ENCODE measurements around the gene SLC9A9. TPM values are rescaled to one million over a fixed set of nuclear protein-coding genes. Genes with fewer than 3 reads are reported as not detected.
"Not testable (repeated sequence)": the region's sequence is repeated elsewhere in the genome, so short reads cannot be mapped to it uniquely, and the experiment has no call there.

SLC9A9 gene
- total RNA-seq, 1 donor from 2014 or later, result 1.2 TPM

GRCh38 chr3:143431298-143431697 lies 417.0 kb downstream of the SLC9A9 start:
- not testable (repeated sequence) for DNase-seq (ENCODE audit: extremely low read depth, low read depth, low spot score)

DNA sequence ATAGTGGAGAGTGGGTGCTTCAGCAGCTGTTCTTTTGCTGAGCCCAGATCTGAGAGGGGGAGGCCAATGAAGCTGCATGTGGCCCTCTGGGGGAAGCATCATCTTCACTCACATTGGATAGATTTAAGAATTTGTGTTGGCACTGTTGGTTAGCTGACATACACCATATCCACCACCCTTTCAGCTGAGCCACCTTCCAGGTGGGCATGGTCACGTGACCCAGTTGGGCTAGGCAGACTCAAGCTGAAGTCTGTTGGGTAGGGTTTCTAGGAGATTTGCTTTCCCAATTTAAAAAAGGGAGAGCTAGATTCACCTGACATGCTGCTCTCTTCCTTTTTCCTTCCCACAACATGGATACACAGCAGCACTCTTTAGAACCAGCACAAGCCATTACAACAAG lies 417.7 kb downstream of the SLC9A9 start:
- DNase-seq (ENCODE audit: extremely low read depth, low read depth, low spot score), result no peak

- no peak for DNase-seq (ENCODE audit: extremely low read depth, low read depth, low spot score)
Observed at GRCh38 chr3:143429628-143430514, 418.4 kb downstream of the SLC9A9 start.

DNA sequence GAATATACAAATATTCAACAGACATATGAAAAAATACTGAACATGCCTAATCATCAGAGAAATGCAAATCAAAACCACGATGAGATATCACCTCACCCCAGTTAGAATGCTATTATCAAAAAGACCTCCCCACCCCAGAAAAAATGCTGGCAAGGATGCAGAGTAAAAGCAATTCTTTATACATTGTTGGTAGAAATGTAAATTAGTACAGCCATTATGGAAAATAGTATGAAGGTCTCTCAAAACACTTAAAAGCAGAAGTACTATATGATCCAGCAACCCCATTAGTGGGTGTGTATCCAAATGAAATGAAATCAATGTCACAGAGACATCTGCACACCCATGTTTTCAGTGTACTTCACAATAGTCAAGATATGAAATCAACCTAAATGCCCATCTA lies 420.0 kb downstream of the SLC9A9 start:
- DNase-seq (ENCODE audit: extremely low read depth, low read depth, low spot score), result no peak

GRCh38 chr3:143427631-143428030 lies 420.6 kb downstream of the SLC9A9 start:
- no peak for DNase-seq (ENCODE audit: extremely low read depth, low read depth, low spot score)

GRCh38 chr3:143424874-143425273 lies 423.4 kb downstream of the SLC9A9 start:
- no peak for DNase-seq (ENCODE audit: extremely low read depth, low read depth, low spot score)

DNA sequence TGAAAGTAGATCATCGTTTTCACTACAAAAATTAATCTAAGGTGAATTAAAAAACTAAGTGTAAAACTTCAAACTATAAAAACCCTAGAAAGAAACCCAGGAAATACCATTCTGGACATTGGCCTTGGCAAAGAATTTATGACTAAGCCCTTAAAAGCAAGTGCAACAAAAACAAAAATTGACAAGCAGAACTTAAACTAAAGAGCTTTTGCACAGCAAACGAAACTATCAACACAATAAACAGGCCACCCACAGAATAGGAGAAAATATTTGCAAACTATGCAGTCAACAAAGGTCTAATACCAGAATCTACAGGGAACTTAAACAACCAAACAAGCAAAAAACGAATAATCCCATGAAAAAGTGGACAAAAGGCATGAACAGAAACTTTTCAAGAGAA lies 426.7 kb downstream of the SLC9A9 start:
- no peak for DNase-seq (ENCODE audit: extremely low read depth, low read depth, low spot score)

GRCh38 chr3:143419611-143420010 lies 428.7 kb downstream of the SLC9A9 start:
- DNase-seq (ENCODE audit: extremely low read depth, low read depth, low spot score), result no peak

DNA sequence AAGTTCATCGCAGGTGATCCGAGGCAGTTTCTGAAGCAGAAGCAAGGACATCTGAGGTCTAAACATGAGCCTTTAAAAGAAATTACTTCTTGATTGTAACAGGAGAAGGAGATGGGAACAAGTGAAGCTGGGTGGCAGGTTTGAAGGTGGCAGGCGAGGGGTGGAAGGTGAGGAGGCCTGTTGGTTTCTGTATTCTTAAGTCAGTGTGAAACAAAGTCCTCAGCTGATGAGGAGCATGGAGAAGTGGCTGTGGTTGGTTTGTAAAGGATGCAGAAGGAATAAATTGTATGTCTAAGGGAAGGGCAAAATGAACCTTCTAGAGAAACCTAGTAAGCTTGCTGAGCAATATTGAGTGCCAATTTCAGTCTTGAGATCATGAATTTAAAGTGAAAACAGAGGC lies 429.9 kb downstream of the SLC9A9 start:
- no peak for DNase-seq (ENCODE audit: extremely low read depth, low read depth, low spot score)

DNA sequence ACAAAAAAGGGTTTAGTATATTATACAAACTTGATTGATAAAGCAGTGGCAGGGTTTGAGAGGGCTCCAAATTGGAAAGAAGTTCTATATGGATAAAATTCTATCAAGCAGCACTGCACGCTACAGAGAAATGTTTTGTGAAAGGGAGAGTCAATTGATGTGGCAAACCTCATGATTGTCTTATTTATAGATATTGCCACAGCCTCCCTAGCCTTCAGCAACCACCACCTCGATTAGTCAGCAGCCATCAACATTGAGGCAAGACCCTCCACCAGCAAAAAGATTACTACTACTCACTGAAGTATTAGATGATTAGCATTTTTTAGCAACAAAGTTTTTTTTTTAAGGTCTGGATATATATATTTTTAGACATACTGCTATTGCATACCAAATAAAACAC lies 432.0 kb downstream of the SLC9A9 start:
- no peak for DNase-seq (ENCODE audit: extremely low read depth, low read depth, low spot score)

DNA sequence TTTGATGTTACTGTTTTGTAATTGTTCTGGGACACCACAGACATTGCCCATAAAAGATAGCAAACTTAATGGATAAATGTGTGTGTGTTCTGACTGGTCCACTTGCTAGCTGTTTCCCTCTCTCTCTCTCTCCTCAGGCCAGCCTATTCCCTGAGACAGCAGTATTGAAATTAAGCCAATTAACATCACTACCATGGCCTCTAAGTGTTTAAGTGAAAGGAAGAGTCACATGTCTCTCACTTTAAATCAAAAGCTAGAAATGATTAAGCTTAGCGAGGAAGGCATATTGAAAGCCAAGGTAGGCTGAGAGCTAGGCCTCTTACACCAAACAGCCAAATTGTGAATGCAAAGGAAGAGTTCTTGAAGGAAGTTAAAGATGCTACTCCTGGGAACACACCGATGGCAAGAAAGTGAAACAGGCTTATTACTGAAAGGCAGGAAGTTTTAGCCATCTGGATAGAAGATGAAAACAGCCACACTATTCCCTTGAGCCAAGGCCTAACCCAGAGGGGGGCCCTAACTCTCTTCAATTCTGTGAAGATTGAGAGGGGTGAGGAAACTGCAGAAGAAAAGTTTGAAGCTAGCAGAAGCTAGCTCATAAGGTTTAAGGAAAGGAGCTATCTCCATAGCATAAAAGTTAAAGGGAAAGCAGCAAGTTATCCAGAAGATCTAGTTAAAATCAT lies 433.6 kb downstream of the SLC9A9 start:
- DNase-seq (ENCODE audit: extremely low read depth, low read depth, low spot score), result no peak

GRCh38 chr3:143413372-143413771 lies 434.9 kb downstream of the SLC9A9 start:
- DNase-seq (ENCODE audit: extremely low read depth, low read depth, low spot score), result no peak

DNA sequence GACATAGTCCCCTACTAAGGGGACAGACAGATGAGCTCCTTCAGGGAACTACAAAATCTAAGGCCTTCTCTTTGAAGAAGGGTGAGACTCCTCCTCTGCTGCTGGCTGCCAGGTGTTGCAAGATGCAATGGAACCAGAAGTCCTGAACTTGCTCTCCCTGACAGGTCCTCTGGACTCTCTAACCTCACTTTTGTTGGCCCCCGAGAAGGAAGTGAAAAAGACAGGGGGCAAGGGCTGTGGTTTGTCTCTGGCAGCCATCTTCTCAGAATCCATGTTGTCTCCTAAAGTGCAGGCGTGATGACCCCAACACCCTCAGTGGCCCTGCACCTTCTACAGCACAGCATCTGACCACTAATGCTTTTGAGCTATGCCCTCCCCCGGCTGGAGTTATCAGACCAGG lies 436.2 kb downstream of the SLC9A9 start:
- DNase-seq (ENCODE audit: extremely low read depth, low read depth, low spot score), result no peak

DNA sequence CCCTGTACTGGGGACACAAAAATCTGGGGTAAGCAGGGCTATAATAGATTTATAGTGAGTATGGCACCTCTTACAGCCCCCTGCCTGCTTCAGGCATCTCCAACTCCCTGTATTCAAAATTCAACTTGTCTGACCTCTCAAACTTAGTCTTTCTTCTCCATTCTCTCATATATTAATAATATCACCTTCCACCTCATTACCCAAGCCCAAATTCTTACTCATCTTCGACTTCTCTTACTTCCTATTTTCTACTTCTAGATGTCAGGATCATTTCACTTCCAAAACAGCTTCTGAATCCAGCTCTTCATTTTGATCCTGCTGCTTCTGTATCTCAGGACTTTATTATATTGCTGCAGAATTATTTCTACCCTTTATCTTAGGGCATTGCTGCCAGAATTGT lies 438.0 kb downstream of the SLC9A9 start:
- no peak for DNase-seq (ENCODE audit: extremely low read depth, low read depth, low spot score)

DNA sequence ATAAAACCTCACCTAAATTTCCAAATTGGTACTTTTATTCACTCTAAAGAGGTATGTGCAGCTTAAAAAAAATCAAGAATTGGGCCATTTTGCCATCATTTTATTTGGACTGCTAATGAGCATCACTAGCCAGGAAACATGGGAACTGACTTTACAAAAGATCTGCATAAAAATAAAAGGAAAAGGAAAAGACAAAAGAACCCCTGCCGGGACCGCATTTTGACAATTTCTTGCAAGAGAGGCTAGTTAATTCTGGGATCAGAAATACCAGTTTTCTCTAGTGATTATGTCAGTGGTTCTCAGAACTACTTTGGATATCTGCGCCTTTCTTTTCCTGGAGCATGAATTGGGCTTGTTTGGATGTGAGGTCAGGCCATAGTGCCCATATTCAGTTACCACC lies 439.5 kb downstream of the SLC9A9 start:
- no peak for DNase-seq (ENCODE audit: extremely low read depth, low read depth, low spot score)

DNA sequence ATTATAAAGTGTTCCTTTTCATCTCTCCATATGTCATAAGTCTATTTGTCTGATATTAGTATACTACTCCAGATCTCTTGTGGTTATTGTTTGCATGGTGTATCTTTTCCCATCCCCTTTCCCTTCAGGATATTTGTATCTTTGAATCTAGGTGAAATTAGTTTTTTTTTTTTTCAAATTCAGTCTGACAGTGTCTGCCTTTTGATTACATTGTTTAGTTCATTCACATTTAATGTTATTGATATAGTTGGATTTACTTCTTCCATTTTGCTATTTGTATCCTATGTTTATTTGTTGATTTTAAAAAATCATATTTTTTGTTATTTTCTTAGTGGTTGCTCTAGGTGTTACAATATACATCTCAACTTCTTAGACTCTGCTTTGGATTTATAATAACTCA lies 445.7 kb downstream of the SLC9A9 start:
- DNase-seq (ENCODE audit: extremely low read depth, low read depth, low spot score), result no peak

- no peak for DNase-seq (ENCODE audit: extremely low read depth, low read depth, low spot score)
Observed at GRCh38 chr3:143396790-143397189, 451.5 kb downstream of the SLC9A9 start.

DNA sequence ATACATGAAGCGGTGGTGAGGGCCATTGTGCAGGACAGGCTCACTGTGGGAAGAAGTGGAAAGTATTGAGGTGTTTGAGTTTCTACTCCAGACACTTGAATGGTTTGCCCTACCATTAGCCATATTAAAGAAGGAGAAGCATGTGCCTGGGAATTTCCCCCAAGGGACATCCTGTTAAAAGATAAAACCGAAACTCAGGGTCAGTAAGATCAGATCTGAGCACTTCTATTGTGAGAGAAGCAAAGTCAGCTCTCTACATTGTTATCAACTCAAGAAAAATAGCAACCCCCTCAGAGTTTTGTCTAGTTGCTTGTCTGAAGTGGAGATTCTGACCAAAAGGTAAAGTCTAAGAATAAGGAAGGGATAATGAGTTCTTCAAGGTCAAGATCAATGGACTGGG lies 458.9 kb downstream of the SLC9A9 start:
- no peak for DNase-seq (ENCODE audit: extremely low read depth, low read depth, low spot score)

DNA sequence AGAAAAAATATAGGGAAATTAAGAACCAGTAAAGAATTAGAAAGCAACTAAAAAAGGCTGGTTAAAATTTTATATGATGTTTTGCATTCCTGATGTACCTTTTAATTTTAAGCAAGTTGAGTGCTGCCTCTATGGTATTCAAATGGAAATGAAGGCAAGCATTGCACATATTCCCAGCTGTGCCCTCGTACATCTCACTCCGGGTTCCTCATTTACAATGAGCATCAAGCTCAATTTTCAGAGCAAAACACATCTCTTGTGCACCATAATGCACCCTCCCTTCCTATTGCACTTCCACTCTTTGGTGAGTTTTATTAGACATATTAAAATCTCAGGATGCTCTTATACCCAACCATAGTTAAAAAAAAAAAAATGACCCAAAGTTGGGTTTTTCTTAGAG lies 460.8 kb downstream of the SLC9A9 start:
- no peak for DNase-seq (ENCODE audit: extremely low read depth, low read depth, low spot score)

GRCh38 chr3:143384076-143384475 lies 464.2 kb downstream of the SLC9A9 start:
- no peak for DNase-seq (ENCODE audit: extremely low read depth, low read depth, low spot score)

DNA sequence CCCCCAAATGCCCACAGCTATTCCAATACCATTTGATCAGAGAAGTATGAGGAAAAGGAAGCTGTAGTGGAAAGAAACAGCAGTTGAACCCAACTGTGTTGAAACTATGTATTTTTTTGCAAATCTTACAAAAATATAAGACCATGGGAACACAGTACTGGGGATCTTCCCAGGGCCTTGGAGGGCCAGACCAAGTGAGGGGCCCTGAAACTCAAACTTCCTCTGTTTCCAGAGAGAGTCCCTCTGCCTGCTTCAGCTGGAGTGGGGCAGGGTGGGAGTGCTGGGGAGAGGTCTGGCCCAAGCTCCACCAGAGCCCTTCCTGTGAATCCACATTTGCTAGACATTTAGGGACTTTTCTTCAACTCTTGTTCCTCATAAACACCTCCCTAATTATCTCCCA lies 464.8 kb downstream of the SLC9A9 start:
- no peak for DNase-seq (ENCODE audit: extremely low read depth, low read depth, low spot score)

DNA sequence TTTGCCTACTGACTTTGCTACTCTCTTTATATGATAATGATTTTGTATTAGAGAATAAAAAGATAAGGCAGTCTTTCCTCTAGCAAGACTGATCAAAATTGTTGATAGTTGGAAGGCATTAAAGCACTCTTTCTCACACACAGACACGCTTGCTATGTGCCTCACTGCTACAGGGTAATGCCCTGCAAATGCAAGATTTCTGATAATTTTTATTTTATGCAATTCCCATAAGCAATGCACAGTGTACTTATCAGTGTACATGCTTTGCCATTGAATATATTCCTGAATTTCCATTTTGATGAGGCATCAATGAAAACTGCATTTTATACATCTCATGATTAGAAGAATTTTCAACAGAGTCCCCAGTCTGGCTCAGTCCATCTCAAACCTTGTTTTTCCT lies 465.5 kb downstream of the SLC9A9 start:
- DNase-seq (ENCODE audit: extremely low read depth, low read depth, low spot score), result no peak

Measured in glomerular endothelial cell (primary cell).